Thymus (tissue), 11 donors: ENCODE measurements around the gene SSU72. TPM values are rescaled to one million over a fixed set of nuclear protein-coding genes. Genes with fewer than 3 reads are reported as not detected.
A peak's percentile ranks its signal among the peaks of the same experiment; 100 is the strongest.

Experiments used
- DNase-seq, 9 donors: peaks; one replicate each; pipeline ENCODE4 v3.0.0-alpha.2; 2013; ENCODE audit warnings: low spot score in 9 of 9, low read depth in 6 of 9, missing footprints in 1 of 9
- H3K27ac ChIP-seq, 2 donors: one replicate each; pipeline ENCODE4 v1.5.1; 2013; ENCODE audit warnings: control low read depth in 1 of 2, low read depth in 1 of 2, low read length in 1 of 2, mild to moderate bottlenecking in 1 of 2, moderate library complexity in 1 of 2
- H3K27me3 ChIP-seq, 2 donors: one replicate each; pipeline ENCODE4 v1.5.1; 2013; ENCODE audit warnings: low read length in 1 of 2; ENCODE audit not compliant: control insufficient read depth in 2 of 2, insufficient read depth in 1 of 2
- H3K36me3 ChIP-seq, 2 donors: one replicate each; pipeline ENCODE4 v1.5.1; 2013; ENCODE audit warnings: low read length in 1 of 2, mild to moderate bottlenecking in 1 of 2, moderate library complexity in 1 of 2; ENCODE audit not compliant: control insufficient read depth in 2 of 2, insufficient read depth in 2 of 2
- H3K4me1 ChIP-seq, 2 donors: one replicate each; pipeline ENCODE4 v1.5.1; 2013; ENCODE audit warnings: low read length in 2 of 2; ENCODE audit not compliant: control insufficient read depth in 2 of 2, insufficient read depth in 2 of 2
- H3K4me3 ChIP-seq, 2 donors: one replicate each; pipeline ENCODE4 v1.5.1; 2013; ENCODE audit warnings: low read length in 2 of 2, control low read depth in 1 of 2, mild to moderate bottlenecking in 1 of 2
- H3K9me3 ChIP-seq, 2 donors: one replicate each; pipeline ENCODE4 v1.5.1; 2013; ENCODE audit warnings: low read length in 1 of 2, mild to moderate bottlenecking in 1 of 2; ENCODE audit not compliant: control insufficient read depth in 2 of 2, insufficient read depth in 1 of 2
- WGBS: extraction: QIAGEN DNeasy Blood & Tissue Kit; methylation state at CpG from one replicate; pipeline ENCODE4 v1.1.7; 2013; 5-methylcytosine and 5-hydroxymethylcytosine counted together
- polyA plus RNA-seq: library from polyadenylated mRNA; stranded (reverse); fragments of 200-250 nt; gene quantifications from one replicate; pipeline ENCODE4 v1.2.3, GENCODE V29; 2013
- total RNA-seq: library from RNA; stranded (reverse); fragments of 120-200 nt; gene quantifications from one replicate; pipeline ENCODE4 v1.2.4, GENCODE V29; 2013
- donor health status: healthy.

SSU72 gene
- total and polyA plus RNA-seq, 2 donors: 47.8 to 109 TPM

DNA sequence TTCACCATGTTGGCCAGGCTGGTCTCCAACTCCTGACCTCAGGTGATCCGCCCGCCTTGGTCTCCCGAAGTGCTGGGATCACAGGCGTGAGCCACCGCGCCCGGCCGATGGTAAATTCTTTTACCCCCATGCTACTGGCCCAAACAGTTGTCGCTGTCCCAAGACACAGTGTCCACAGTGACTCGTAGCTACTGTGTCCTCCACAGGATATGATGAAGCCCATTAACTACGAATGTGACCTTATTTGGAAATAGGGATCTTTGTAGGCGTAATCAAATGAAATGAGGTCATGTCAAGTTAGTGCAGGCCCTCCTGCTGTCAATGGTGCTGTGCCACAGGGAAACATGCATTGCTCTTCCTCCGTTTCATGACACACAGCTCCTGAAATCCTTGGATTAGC lies 16.8 kb upstream of the SSU72 start:
- H3K9me3 ChIP-seq: no peaks in the 10 kb centered on the region
- no peaks in the 10 kb centered on the region for H3K36me3 ChIP-seq
- 96% methylated on average over 13 of the region's 13 CpGs for WGBS
- no peaks in the 10 kb centered on the region for H3K4me1 ChIP-seq
- H3K27ac ChIP-seq: no peak overlapping the region
- H3K27me3 ChIP-seq: peaks cover 0 to 38% of the 10 kb centered on the region in 2 donors
- DNase-seq: no peak
- H3K4me3 ChIP-seq: no peak overlapping the region

DNA sequence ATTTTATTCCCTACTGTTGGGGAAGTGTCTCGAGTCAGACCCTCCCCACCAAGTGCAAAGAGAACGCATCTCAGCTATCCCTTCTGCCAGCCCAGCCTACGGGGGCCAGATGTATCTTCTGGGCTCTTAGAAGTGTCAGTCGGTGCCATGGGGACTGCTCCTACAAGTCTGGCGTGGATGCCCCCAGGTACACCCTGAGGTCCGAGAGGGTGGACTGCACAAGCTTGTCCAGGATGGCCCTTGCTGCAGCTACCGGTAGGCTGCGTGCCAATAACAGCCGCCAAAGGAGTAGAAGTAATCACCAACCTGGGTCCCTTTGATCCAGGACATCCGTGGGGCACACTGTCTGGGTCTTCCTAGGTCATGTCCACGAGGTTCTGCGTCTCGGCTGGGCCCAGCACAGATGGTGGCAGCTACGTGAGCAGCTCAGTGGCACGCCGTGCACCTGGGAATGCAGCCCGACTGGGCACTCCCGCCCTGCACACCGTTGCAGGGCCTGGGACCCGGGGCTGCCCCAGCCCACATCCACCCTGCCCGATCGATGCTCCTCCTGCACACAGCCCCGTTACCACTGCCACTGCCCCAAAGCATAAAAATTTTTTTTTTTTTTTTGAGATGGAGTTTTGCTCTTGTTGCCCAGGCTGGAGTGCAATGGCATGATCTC lies 8.8 kb upstream of the SSU72 start:
- no peak overlapping the region for H3K27ac ChIP-seq
- no peak for DNase-seq
- no peaks in the 10 kb centered on the region for H3K9me3 ChIP-seq
- no peaks in the 10 kb centered on the region for H3K36me3 ChIP-seq
- H3K27me3 ChIP-seq: peaks cover 2 to 59% of the 10 kb centered on the region in 2 donors
- WGBS: 91% methylated on average over 23 of the region's 23 CpGs
- H3K4me1 ChIP-seq: no peaks in the 10 kb centered on the region
- no peak overlapping the region for H3K4me3 ChIP-seq

DNA sequence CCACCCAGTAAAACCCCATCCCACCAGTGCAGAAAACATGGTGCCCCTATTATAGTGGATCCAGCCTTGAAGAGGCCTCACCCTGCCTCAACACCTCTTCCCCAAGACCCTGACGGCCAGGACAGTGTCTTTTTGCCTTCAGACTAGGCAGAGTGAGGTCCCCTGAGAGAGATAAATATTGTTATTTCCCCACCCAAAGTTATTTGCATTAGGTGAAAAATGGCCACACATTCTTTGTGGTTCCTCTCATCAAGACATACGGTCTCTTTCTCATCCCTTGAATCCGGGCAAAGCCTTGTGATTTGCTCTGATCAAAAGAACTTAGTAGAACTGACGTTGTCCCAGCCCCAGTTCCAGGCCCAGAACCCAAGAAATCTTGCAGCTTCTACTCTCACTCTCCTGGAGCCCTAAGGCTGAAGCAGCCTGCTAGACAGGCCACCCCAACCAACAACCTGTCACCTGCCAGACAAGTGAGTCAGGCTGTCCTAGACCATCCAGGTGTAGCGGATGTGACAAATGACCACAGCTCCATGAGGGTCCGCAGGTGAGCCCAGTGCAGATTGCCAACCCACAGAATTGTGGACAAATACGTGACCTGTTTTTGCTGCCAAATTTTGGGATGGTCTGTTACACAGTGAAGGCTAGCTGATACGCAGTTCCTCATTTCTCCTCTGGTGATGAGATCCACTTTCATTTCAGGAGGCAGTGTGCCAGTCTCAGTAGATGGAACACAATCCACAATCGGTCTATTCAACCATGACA lies 8.1 kb upstream of the SSU72 start:
- no peak for DNase-seq
- Histone ChIP-seq H3K4me1 (no peaks in the 10 kb centered on the region), H3K4me3 (no peak overlapping the region), H3K27ac (no peak overlapping the region), H3K27me3 (peaks cover 2 to 66% of the 10 kb centered on the region in 2 donors), H3K36me3 (no peaks in the 10 kb centered on the region), H3K9me3 (no peaks in the 10 kb centered on the region)
- WGBS: 85% methylated on average over 9 of the region's 9 CpGs

DNA sequence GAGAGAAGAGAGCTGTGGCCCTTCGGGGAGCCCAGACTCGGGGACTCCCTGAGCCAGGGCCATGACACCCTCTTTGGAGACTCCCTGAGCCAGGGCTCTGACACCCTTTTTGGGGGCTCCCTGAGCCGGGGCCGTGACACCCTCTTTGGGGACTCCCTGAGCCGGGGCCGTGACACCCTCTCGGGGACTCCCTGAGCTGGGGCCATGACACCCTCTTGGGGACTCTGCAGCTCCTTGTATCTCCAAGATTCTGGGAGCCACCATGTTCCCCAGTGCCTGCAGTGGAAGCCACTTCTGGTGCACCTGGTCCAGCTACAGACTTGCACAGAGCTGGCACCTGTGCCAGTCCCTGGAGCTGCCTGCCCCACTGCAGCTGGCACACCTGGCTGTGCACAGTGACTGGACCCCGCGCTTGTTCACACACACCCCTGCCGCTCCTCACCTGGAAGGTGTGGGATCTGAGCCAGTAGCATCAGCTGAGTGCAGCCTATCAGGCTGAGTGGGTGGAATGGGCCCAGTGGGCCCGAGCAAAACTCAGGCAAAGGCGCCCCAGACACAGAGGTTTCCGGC lies 3.8 kb upstream of the SSU72 start:
- DNase-seq: no peak
- H3K27ac ChIP-seq: no peak overlapping the region
- WGBS: 90% methylated on average over 13 of the region's 13 CpGs
- H3K4me3 ChIP-seq: no peak overlapping the region
- H3K27me3 ChIP-seq: peaks cover 0 to 72% of the 10 kb centered on the region in 2 donors
- H3K36me3 ChIP-seq: no peaks in the 10 kb centered on the region
- no peaks in the 10 kb centered on the region for H3K9me3 ChIP-seq
- H3K4me1 ChIP-seq: peaks cover 4 to 7% of the 10 kb centered on the region in 2 donors

DNA sequence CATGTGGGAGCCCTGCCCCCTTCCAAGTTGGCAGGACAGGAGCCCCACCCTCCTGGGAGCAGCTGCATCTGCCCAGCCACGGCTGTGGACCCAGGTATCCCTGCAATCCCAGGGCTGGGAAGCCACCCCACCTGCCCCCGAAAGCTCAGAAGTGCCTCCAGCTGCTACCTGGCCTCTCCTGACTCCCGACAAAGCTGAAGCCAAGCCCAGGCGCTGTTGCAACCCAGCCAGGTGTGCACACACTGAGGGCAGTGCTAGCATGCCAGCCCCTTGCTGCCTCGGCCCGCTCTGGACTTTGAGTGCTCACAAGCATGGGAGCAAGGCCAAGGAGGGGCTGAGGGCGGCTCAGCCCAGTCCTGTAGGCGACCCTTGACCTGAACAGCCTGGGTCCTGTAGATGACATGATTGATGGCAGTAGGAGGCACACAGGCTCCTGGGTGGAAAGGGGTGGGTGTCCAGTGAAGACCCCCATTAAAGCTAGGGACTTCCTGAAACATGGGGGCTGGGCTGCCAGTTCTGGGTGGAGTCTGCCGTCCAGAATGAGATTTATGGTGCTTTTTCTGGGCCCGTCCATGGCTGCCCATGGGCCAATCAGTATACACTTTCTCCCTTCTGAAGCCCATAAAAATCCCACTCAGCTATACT lies 2.8 kb upstream of the SSU72 start:
- 79% methylated on average over 10 of the region's 10 CpGs for WGBS

DNA sequence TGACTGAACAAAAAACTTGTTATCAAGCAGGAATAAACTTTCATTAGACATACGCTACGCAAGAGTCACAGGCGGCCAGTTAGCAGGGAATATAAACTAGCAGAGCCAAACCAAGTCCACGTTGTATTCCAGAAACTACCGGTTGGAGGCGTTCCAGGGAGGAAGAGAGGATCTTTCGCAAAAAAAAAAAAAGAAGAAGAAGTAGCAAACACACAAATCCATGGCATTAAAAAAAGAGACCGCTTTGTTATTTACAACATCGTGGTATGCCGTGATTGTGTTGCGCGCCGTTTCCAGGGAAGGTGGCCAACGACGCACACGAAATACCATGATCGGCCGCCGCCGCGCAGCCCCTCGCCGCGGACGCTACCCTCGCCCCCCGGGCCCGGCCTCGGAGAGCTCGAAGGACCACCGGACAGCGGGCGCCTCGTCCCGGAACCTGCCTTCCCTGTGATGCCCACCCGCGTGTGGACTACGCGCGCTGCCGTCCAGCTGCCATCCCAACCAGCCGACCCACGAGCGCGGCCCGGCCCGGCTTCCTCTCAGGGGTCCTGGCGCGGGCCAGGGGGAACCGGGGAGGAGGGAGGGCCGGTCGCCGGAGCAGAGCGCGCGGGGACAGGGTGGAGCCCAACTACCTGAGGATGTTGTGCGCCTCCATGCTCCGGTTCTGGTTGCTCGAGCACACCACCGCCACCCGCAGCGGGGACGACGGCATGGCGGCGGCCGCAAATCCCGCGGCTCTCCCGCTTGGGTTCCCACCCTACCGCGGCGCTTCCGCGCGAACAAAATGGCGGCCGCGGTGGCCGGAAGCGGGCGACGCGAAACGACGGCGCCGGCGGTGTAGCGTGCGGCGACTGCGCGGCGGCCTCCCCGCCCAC lies 581 bp downstream of the SSU72 start:
- WGBS: under 1% methylated on average over 96 of the region's 96 CpGs
- Histone ChIP-seq H3K36me3 (peaks cover 7 to 20% of the 10 kb centered on the region in 2 donors), H3K4me1 (peaks cover 8 to 22% of the 10 kb centered on the region in 2 donors), H3K9me3 (no peaks in the 10 kb centered on the region), H3K27me3 (peaks cover 0 to 37% of the 10 kb centered on the region in 2 donors), H3K27ac (peak overlapping the region; percentile 91 to 98), H3K4me3 (peak overlapping the region; percentile 76 to 93)
- DNase-seq: peak in 6 of 9 donors; percentile 25 to 85 (median 50)

More for the DNA sequence above, 2.8 kb upstream of the SSU72 start:
- H3K4me3 ChIP-seq: no peak overlapping the region
- H3K36me3 ChIP-seq: peaks cover 0 to 5% of the 10 kb centered on the region in 2 donors
- H3K27ac ChIP-seq: no peak overlapping the region
- DNase-seq: no peak
- H3K27me3 ChIP-seq: peaks cover 0 to 62% of the 10 kb centered on the region in 2 donors
- H3K4me1 ChIP-seq: peaks cover 8 to 16% of the 10 kb centered on the region in 2 donors
- no peaks in the 10 kb centered on the region for H3K9me3 ChIP-seq

DNA sequence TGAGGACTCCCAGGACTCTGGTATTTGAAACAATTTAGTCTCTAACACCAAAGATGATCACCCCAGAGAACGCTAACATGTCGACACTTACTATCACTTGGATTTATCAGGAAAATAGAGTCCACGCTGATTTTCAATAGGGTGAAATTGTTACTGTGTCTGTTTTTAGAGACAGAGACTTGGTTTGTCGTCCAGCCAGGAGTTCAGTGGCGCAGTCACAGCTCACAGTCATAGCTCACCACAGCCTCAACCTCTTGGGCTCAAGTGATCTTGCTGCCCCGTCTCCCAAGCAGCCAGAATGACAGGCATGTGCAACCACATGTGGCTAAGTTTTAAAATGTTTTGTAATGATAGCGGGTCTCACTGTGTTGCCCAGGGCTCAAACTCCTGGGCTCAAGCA lies 5.3 kb downstream of the SSU72 start:
- no peaks in the 10 kb centered on the region for H3K27me3 ChIP-seq
- no peak for DNase-seq
- peaks cover 4 to 16% of the 10 kb centered on the region in 2 donors for H3K4me1 ChIP-seq
- peaks cover 0 to under 1% of the 10 kb centered on the region in 2 donors for H3K9me3 ChIP-seq
- no peak overlapping the region for H3K27ac ChIP-seq
- H3K36me3 ChIP-seq: peaks cover 32 to 40% of the 10 kb centered on the region in 2 donors
- H3K4me3 ChIP-seq: no peak overlapping the region
- WGBS: 95% methylated on average over 7 of the region's 7 CpGs

DNA sequence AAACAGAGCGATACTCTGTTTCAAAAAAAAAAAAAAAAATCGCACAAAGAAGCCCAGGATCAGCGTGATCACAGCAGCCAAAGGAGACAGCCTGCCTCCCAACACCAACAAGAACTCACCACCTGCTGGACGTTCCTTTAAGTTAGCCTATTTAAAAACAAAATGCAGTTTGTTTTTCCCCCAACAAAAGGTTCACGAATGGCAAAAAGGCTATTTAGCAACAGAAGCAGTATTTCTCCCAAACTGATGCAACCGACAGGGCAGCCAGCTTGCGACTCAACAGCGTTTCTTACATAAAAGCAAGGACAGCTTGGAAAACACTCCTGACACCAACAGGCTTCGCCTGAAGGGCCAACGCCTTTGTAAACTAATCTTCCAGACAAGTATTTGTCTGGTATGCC lies 6.8 kb downstream of the SSU72 start:
- 91% methylated on average over 10 of the region's 10 CpGs for WGBS
- H3K9me3 ChIP-seq: peaks cover 0 to 6% of the 10 kb centered on the region in 2 donors
- no peak overlapping the region for H3K27ac ChIP-seq
- H3K4me3 ChIP-seq: no peak overlapping the region
- DNase-seq: no peak
- H3K27me3 ChIP-seq: no peaks in the 10 kb centered on the region
- H3K4me1 ChIP-seq: peaks cover 0 to 10% of the 10 kb centered on the region in 2 donors
- H3K36me3 ChIP-seq: peaks cover 46 to 53% of the 10 kb centered on the region in 2 donors
